ENCODE data around the gene MASP2.
"Not testable (repeated sequence)": the region's sequence is repeated elsewhere in the genome, so short reads cannot be mapped to it uniquely, and the experiment has no call there.

MASP2 gene

GRCh38 chr1:10992864-10993263 is 54.2 kb downstream of the MASP2 start:
- no peak overlapping the region for H3K4me2 ChIP-seq (ENCODE audit: low read length)
- no peaks in the 10 kb centered on the region for H3K36me3 ChIP-seq (ENCODE audit: control insufficient read depth, low read length)
- H3K27me3 ChIP-seq (ENCODE audit: control insufficient read depth, low read length): peaks cover 5% of the 10 kb centered on the region; the same call in 1 of the 2 replicates
- no peaks in the 10 kb centered on the region for H4K20me1 ChIP-seq (ENCODE audit: control insufficient read depth, insufficient read depth, low read depth, low read length)
- H3K9me2 ChIP-seq (replicated peaks; ENCODE audit: control insufficient read depth, low read length): no peaks in the 10 kb centered on the region
- no peaks in the 10 kb centered on the region for H3K79me2 ChIP-seq (ENCODE audit: control insufficient read depth, low read length)
- H3K27ac ChIP-seq (ENCODE audit: low read depth, low read length): no peak overlapping the region
- no peaks in the 10 kb centered on the region for H3F3A ChIP-seq (ENCODE audit: control insufficient read depth, insufficient read depth)
- TF ChIP-seq CTCF (IDR thresholded peaks at IDR 0.05; ENCODE audit: low read depth, low read length, poor library complexity, severe bottlenecking) (no peak), EZH2phosphoT487 (IDR thresholded peaks at IDR 0.05; ENCODE audit: borderline replicate concordance, low read length) (no peak)
- H3K9me3 ChIP-seq (ENCODE audit: control insufficient read depth, insufficient read depth, low read length): no peaks in the 10 kb centered on the region
- no peak overlapping the region for H3K4me3 ChIP-seq (ENCODE audit: low read length)
- H3K4me1 ChIP-seq (ENCODE audit: control insufficient read depth, low read length): no peaks in the 10 kb centered on the region

- H3K79me2 ChIP-seq (ENCODE audit: control insufficient read depth, low read length); H3K27ac ChIP-seq (ENCODE audit: low read depth, low read length); H3K9me3 ChIP-seq (ENCODE audit: control insufficient read depth, insufficient read depth, low read length); H3K36me3 ChIP-seq (ENCODE audit: control insufficient read depth, low read length); H3K4me1 ChIP-seq (ENCODE audit: control insufficient read depth, low read length); H4K20me1 ChIP-seq (ENCODE audit: control insufficient read depth, insufficient read depth, low read depth, low read length); H3K27me3 ChIP-seq (ENCODE audit: control insufficient read depth, low read length); H3K9me2 ChIP-seq (replicated peaks; ENCODE audit: control insufficient read depth, low read length); H3K4me2 ChIP-seq (ENCODE audit: low read length); H3K4me3 ChIP-seq (ENCODE audit: low read length); H3F3A ChIP-seq (ENCODE audit: control insufficient read depth, insufficient read depth): not testable (repeated sequence)
These were observed 55.0 kb downstream of the MASP2 start for GRCh38 chr1:10992004-10992403.

GRCh38 chr1:10990828-10991227 is 56.2 kb downstream of the MASP2 start:
- peaks cover 6% of the 10 kb centered on the region for H3K4me1 ChIP-seq (ENCODE audit: control insufficient read depth, low read length)
- H4K20me1 ChIP-seq (ENCODE audit: control insufficient read depth, insufficient read depth, low read depth, low read length): no peaks in the 10 kb centered on the region
- H3K9me3 ChIP-seq (ENCODE audit: control insufficient read depth, insufficient read depth, low read length): no peaks in the 10 kb centered on the region
- H3K27ac ChIP-seq (ENCODE audit: low read depth, low read length): no peak overlapping the region
- H3K9me2 ChIP-seq (replicated peaks; ENCODE audit: control insufficient read depth, low read length): no peaks in the 10 kb centered on the region
- no peak for TF ChIP-seq CTCF (IDR thresholded peaks at IDR 0.05; ENCODE audit: low read depth, low read length, poor library complexity, severe bottlenecking)
- no peak for TF ChIP-seq EZH2phosphoT487 (IDR thresholded peaks at IDR 0.05; ENCODE audit: borderline replicate concordance, low read length)
- H3K4me3 ChIP-seq (ENCODE audit: low read length): no peak overlapping the region
- no peaks in the 10 kb centered on the region for H3K36me3 ChIP-seq (ENCODE audit: control insufficient read depth, low read length)
- no peaks in the 10 kb centered on the region for H3F3A ChIP-seq (ENCODE audit: control insufficient read depth, insufficient read depth)
- H3K27me3 ChIP-seq (ENCODE audit: control insufficient read depth, low read length): peaks cover 17% of the 10 kb centered on the region
- no peaks in the 10 kb centered on the region for H3K79me2 ChIP-seq (ENCODE audit: control insufficient read depth, low read length)
- no peak overlapping the region for H3K4me2 ChIP-seq (ENCODE audit: low read length)

- H3F3A ChIP-seq (ENCODE audit: control insufficient read depth, insufficient read depth): not testable (repeated sequence)
These were observed 57.0 kb downstream of the MASP2 start for GRCh38 chr1:10989920-10990516.

More at GRCh38 chr1:10989920-10990516, 57.0 kb downstream of the MASP2 start:
- H3K4me2 ChIP-seq (ENCODE audit: low read length); H3K9me2 ChIP-seq (replicated peaks; ENCODE audit: control insufficient read depth, low read length); H3K36me3 ChIP-seq (ENCODE audit: control insufficient read depth, low read length); H3K4me3 ChIP-seq (ENCODE audit: low read length); H4K20me1 ChIP-seq (ENCODE audit: control insufficient read depth, insufficient read depth, low read depth, low read length); H3K27ac ChIP-seq (ENCODE audit: low read depth, low read length); H3K4me1 ChIP-seq (ENCODE audit: control insufficient read depth, low read length); H3K9me3 ChIP-seq (ENCODE audit: control insufficient read depth, insufficient read depth, low read length); H3K79me2 ChIP-seq (ENCODE audit: control insufficient read depth, low read length): not testable (repeated sequence)
- peaks cover 23% of the 10 kb centered on the region for H3K27me3 ChIP-seq (ENCODE audit: control insufficient read depth, low read length)
